Medulla oblongata (tissue), 1 donor: ENCODE results near the gene ALS2CL.

ENCODE experiments used
- DNase-seq: peaks from one replicate; pipeline ENCODE4 v3.0.0-alpha.2; 2015; ENCODE audit errors: extremely low spot score

Gene ALS2CL

DNA sequence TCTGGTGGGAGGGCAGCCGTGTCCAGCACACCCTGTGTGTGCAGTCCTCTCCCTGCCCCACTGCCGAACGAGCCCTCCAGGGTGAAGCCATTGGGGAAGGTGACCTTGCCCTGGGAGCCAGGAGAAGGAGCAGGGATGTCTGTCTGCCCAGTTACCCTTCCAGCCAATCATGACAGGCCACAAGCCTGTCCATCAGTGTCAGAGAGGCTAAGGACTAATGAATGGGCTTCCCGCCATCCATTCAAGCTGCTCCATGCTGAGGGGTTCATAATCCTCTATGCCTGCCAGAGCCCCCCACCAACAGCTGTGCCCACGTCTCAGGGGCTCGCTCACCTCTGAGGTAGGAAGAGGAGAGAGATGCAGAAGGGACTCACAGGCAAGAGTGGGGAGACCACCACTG, 15.2 kb downstream of the ALS2CL start:
- DNase-seq: no peak

DNA sequence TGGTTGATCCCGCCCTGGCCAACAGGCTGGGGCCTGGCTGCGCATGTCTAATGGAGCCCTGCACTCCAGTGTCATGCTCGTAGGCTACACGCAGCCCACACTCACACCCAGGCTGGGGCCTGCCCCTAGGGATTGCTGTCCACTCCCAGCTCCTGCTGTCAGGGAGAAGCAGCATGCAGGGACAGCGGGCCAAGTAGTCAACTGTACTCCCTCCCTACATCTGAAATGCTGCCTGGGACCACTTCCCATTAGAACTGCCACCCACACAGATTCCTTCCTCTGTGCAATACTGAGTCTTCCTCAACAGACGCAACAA, 16.1 kb downstream of the ALS2CL start:
- no peak for DNase-seq

DNA sequence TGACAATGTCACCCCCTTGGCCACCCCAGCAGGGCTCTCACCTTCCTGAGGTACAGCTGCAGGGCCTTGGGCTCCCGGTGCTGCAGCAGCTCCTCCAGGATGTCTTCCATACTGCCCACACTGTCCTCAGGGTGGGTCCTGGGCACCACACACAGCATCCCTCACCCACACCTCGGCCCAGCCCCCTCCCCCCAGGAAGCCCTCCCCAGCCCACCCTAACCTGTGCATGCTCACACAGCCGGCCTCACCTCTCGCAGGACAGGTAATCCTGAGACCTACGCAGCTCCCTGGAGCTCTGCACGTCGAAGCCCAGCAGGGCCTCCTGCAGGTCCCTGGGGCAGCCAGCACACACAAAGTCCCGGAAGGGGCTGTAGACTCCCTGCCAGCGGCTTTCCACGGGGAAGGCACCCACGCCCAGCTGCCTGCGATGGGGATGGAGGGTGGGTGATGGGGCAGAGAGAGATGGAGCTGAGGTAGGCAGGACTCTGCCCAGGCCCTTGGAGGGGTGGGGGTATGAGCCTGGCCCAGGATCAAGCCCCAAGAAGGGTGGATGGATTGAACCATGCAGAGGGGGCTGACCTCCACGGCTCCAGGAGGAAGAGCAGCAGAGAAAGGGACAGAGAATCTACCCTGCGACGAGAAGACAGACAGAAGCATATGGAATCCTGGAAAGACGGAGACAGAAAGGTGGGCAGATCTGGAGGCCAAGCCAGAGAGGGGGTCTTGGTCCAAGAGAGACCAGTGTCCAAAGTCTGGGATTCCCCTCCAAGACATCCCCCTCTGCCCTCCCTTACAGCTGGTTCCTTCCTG, 16.7 kb downstream of the ALS2CL start:
- no peak for DNase-seq

DNA sequence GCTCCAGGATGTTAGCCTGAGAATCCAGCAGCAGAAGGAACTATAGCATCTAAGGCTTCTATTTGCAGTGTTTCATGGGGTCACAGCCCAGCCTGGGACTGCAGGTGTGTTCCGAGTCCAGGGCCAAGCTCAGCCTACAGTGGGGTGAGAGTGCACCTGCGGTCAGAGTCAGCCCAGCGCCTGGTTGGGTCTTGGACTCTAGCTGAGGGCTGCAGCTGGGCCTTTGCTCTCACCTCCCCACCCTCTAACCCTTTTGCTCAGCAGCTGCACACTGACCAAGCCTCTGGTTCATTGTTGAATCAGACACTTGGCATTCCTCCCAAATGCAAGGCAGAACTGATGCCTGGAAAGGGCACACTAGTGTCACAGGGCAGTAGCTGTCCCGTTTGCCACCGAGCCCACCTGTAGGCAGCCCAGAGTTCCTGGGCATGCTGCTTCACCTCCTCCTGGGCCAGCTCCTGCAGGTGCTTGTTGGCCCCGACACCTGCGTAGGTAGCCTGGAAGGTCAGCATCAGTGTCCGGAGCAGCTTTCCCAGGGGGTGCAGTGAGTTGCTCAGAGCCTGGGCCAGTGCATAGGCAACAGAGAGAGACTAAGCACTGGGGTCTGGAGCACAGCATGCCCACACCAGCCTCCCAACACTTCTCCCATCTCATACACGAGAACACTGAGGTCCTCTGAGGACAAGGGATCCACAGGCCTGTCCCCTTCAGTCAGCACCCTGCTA, 17.5 kb downstream of the ALS2CL start:
- peak; percentile 57 for DNase-seq

DNA sequence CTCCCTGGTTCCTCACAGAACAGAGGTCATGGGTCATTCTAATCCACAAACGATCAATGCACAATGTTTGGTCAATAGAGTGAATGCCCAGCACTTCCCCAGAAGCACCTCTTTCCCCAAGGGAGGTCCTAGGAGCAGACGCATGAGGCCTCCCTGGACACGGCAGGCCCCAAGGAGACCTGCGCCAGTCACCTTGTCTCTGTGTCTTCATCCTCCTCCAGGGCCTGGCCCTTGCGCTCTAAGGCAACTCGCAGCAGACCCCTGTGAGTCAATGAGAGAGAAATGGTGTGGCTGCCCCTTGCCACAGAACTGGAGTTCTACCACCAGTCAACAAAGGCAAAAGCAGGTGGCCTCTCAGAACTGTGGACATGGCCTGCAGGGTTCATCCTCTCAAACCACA, 18.1 kb downstream of the ALS2CL start:
- no peak for DNase-seq

DNA sequence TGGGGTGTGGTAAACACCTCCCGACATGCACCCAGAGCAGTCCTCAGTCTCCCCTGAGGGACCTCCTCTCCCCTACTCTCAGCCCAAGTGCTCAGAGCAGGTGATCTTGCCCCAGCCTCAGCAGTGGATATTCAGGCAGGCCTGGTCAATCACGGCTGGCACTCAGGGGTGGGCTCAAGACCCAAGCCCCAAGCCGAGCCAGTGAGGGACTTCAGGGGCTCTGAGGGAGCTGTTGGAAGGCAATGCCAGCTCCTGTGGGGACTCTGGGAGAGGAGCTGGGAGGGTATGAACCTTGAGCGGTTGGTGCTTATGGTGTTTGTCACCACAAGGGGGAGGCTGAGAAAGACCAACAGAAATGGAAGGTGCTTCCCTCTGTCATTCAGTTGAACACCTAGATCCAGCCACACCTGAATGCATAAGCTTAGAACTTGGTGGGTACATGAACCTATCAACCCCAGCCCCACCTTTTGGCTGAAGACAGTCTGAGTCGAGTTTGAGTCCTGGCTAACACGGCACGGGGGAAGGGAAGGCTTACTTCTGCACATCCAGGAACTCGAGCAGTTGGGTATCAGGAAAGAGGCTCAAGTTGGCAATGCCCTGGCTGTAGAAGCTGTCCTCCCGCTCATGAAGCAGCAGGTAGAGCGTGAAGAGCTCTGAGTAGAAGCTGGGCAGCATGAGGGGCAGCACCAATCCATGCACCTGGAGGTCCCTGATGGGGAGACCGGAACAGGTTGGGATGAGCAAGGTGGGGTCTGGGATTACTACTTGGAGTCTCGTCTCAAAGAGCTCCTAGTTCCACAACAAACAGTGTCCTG, 19.2 kb downstream of the ALS2CL start:
- DNase-seq: no peak

DNA sequence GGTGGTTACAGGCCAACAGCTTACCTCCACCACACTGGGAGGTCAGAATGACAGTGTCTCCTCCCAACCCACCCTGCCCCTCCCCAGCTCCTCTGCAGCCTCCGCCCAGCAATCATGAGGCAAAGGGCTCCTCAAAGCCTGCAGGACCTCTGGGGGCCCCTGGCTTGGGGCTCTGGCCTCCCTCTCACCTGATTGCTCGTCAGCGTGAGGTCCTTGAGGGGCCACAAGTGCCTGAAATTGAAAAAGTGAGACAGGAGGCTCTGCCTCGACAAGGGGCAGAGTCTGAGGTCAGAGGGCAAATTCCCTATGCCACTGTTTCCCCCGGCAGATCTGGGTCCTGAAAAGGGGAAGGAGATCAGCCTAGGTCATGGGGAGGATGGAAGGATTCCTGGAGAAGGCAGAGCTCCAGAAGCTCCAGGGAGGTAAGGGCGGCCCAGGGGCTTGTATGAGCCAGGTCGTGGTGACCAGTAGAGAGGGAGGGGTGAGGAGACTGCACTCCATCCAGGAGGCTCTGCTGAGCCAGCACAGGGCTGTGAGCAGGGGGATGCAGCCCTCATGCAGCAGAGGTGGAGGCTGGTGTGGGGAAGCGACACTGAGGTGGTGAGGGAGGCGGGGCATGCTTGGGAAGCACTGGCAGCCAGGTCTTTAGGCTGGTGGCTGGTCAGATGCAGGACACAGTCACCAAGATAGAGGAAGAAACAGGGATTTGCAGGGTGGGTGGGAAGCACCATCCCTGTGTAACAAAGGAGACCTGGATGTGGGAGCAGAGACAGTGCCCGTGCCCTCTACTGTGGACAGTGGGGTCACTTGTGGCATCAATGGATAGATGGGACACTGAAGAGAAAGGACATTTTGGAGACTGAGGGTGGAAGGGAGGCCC, 20.1 kb downstream of the ALS2CL start:
- no peak for DNase-seq

DNA sequence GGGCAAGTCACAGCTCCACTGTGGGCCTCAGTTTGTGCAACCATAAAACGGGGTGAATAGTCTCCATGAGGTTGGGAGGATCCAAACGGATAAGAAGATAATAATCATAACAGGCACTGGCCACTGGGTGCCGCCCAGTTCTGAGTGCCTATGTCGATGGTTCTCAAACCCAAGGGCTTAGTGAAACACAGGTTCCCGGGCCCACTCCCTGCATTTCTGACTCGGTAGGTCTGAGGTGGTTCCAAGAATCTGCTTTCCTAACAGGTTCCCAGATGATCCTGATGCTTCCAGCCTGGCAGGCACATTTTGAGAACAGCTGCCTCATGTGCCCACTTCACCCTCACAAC, 21.2 kb downstream of the ALS2CL start:
- no peak for DNase-seq

DNA sequence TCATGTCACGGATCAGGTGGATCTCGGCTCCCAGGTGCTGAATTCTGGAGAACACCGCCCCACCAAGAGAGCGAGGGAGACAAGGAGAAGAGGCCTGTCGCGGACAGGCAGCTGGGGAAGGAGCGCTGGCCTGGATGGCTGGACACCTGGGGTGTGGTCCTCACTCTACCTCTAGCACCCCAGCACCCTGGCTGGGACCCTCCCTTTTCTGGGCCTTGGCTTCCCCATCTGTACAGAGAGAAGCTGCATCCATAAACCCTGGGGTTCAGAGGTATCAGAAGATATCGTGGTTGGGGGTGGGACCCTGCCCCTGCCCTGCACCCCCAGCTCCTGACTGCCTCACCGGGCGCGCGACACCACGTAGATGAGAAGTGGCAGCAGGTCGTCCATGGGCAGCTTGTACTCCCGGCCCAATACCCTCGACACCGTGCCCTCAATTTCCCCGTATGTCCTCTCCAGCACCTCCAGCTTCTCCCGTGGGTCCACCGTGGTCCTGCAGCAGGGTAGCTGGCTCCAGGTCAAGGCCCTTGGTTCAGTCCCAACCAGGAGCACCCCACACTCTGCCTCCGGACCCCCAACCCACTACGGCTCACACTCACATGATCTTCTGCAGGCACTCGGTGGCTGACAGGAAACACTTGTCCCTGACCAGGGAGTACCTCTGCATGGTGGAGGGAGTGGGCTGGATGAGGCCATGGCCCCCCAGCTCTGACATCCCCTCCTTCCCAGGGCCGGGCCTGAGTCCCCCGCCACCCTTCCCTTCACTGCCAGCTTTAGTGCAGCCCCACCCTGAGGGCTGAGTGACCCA, 21.7 kb downstream of the ALS2CL start:
- no peak for DNase-seq

DNA sequence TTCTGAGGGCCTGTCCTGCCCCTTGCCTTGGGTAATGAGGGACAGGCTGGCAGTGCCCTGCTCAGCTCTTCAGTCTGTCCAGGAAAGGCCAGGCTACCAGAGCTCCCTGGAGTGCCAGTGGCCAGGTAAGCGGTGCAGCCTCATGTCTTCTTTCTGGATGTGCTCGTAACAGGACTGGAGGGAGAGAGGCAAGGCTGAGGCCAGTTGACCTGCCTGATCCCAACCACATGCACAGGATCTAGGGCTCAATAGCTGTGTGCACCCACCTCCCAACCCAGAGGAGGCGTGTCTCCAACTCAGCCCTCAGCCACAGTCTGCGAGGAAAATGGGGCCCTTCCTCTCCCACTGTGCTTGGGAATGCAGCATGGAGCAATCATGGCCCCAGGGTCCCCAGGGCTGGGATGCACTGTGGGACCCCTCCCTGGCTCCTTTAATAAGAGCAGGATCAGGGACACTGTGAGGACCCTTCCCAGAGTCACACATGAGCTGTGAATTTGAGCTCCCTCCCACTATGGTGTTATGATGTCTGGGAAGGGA, 22.5 kb downstream of the ALS2CL start:
- DNase-seq: no peak

DNA sequence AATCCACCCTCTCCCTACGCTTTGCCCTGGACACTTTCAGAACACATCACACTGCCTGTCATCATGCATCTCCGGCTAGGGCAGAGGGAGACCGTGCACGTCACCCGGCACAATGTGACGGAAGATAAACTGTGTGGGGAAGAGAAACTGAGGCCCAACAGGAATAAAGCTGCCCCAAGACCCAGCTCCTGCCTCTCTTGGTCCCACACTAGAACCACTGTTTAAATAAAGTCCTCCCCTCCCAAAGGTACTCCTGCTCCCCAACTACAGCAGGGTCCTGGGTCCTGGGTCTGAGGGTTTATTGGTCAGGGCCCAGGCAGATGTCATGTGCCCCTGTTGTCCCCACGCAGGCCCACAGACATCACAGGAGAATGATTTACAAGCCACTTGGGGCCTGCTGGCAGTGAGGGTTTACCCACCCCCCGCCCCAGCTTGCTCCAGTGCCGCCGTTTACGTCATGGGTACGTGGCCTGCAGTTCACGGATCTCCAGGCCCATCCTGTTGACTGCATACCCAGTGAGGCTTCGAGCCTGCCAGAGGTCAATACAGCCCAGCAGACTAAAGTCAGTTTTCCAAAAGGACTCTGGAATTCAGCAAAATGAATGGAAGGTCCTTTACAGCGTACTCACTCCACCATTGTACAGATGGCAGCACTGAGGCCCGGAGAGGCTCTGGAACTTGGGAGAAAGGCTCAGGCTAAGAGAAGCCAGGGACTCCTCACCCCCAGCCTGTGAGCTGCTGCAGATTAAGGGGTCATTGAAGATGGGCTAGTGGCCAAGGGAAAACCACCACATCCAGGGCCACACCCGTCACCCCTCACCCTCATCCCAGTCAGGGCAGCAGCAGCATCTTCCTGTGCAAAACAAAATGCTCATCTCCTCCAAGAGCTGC, 23.2 kb downstream of the ALS2CL start:
- DNase-seq: no peak

DNA sequence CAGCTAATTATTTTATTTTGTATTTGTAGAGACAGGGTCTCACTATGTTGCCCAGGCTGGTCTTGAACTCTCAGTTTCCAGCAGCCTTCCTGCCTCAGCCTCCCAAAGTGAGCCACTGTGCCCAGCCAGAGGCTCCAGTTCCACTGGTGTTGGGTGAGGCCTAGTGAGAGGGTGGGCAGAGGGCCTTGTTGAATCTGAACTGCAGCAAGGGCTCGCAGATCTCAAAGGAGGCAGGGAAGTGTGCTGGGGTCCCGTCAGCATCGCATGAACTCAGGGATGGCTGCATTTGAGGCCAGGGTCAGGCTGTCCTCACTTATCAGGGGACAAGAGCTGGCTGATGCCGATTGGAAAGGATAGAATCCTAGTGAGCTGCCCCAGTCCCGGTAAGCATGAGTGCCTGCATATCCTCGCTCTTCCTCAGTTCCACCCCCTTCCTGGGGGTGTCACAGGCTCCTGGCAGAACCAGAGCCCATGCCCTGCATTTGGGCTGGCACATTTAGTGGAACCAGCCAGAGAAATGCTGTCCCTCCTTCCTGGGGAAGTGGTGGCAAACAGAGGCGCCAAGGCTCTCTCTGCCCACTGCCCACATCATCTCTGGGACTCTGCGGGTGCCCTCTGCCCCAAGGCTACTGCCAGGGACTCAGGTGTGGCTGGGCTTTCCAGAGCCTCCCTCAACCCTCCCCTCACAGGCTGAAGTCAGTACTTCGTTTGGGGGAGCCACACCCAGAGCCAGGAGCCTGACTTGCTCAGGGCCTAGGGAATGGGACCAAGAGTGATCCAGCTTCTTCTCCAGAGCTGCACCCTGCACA, 24.1 kb downstream of the ALS2CL start:
- DNase-seq: no peak

DNA sequence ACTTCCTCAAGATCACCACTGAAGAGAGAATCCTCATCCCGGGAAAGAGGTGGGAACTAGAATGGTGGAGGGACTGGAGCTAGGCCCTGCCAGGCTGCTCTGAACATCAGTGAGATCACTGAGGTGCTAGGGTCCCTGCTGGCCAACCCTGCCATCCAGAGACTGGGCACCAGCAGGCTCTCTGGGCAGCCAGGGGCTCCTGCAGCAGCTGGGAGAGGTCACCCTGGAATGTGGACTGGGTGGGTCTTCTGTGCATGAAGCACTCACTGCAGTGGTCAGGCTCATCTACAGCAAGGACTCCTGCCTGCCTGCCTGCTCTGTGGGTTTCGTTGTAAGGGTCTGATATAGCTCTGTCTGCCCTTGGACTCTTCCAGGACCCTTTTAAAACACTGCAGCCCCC, 24.9 kb downstream of the ALS2CL start:
- DNase-seq: no peak

DNA sequence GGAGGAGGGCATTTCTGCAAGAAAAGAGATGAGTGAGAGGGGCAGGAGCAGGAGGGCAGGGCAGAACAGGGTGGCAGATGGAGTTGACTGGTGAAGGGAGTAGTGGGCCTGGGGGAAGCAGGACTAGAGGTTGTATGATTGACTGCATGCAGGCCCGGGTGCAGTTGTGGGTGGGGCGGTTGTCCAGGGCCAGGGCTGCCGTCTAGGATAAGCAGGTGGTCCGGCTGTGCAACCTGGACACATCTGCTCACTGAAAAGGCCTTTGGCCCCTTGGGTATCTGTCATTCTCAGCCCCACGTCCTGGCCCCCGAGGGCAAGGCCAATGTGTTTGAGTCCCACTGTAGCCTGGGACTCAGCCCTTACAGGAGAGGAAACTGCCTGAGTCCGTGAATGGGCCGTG, 25.4 kb downstream of the ALS2CL start:
- DNase-seq: no peak

DNA sequence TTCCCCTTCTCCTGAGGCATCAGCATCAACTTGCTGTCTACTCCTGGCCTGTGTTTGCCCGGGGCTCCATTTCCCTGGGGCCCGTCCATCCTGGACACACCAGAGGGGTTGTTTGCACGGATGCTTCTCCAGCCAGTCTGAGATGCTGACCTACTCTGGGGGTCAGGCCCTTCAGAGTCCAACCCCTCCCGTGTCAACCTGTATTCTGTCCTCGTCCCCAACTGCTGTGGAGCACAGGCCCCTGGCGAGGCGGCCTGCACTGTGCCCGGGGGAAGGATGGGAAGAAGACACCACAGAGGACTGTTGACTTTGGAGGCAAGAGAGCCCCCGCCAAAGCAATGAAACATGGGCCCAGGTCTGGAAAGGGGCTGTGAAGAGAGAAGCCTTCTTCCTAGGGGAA, 25.8 kb downstream of the ALS2CL start:
- no peak for DNase-seq

DNA sequence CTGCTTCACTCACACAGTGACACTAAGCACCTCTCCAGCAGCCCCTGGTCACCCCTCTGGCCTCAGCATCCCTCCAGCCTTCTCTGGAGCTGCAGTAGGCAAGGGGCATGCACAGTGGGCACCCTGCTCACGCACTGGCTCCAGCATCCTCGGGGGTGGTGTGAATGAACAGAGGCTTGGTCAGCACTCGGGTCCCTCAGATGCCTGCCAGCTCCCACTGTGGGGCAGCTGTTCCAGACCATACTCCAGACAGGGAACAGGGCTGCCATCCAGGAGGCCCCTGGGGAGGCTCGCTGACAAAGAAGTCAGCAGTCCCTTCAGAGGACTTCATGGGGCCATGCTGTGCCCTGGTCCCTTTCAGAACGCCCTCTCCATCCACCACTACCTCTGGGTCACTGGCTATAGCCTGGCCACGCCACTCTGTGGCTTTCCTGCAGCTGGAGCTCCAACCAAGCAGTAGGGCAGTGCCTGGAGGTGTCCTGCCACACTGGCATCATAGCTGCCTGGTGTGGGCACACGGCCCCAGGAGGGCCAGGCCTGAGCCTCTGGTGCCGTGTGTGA, 26.3 kb downstream of the ALS2CL start:
- DNase-seq: no peak

DNA sequence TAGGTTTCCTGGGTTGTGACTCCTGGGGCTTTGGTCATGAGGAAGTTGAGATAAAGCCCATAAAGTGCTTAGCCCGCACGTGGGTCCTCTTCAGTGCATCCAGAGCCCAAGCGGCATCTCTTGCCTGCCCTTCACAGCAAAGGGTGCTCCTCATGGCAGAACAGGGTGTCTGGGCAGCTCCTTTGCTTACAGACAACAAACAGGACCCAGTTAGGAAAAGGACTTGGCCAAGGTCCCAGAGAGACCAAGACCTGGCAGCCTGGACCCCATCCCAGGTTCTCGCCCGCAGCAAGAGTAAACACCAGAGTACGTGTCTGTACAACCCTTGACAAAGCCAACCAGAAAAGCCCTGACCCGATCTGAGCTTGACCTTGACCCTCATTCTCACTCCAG, 27.0 kb downstream of the ALS2CL start:
- DNase-seq: no peak

DNA sequence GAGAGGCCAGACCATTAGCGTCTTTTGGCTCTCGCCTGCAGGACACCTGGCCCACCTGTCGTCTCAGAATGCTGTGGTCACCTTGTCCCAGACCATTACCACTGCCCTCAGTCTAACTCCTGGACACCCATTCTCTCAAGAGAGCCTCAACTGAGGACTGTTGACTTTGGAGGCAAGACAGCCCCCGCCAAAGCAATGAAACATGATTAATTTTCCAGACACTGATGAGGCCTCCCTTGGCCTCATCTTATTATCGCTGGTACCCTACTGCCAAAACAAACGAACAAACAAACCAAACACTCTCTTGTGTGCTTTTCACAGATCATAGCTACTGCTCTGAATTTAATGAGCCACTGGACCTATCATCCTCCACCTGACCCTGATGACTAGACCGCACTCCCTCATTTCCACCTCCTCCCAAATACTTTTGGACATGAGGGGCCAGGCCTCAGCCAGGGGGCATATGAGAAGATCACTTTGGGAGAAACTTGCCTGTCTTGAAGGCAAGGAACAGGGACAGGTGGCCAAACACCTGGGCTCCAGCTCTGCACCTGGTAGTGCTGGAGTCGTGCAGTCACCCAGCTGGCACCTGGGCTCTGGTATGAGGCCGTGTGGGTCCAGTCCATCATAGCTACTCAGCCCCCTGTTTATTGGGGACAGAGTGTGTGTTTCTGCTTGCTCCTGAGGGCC, 27.6 kb downstream of the ALS2CL start:
- DNase-seq: no peak
